ENCODE data around the gene SH3BGR. TPM values are rescaled to one million over a fixed set of nuclear protein-coding genes. Genes with fewer than 3 reads are reported as not detected.

Gene SH3BGR
- total and polyA plus RNA-seq, 7 donors = 3.6 to 32.7 (median 6.4) TPM

GRCh38 chr21:39461419-39461818 lies 9.6 kb downstream of the SH3BGR start:
- intact Hi-C loops (cut with DNase I) = no loop called here
- no peak overlapping the region for H3K4me3 ChIP-seq
- no peak overlapping the region for H3K27ac ChIP-seq
- 78 to 85% methylated on average over 3 of the region's 3 CpGs for WGBS, 2 donors
- no peaks in the 10 kb centered on the region for H3K9me3 ChIP-seq
- peaks cover 0 to 9% (median 0%) of the 10 kb centered on the region in 4 donors for H3K36me3 ChIP-seq
- TF ChIP-seq POLR2A (IDR thresholded peaks at IDR 0.05) (no peak), POLR2AphosphoS5 (IDR thresholded peaks at IDR 0.05) (no peak), EP300 (IDR thresholded peaks at IDR 0.05) (no peak)
- TF ChIP-seq, protein P1, sequence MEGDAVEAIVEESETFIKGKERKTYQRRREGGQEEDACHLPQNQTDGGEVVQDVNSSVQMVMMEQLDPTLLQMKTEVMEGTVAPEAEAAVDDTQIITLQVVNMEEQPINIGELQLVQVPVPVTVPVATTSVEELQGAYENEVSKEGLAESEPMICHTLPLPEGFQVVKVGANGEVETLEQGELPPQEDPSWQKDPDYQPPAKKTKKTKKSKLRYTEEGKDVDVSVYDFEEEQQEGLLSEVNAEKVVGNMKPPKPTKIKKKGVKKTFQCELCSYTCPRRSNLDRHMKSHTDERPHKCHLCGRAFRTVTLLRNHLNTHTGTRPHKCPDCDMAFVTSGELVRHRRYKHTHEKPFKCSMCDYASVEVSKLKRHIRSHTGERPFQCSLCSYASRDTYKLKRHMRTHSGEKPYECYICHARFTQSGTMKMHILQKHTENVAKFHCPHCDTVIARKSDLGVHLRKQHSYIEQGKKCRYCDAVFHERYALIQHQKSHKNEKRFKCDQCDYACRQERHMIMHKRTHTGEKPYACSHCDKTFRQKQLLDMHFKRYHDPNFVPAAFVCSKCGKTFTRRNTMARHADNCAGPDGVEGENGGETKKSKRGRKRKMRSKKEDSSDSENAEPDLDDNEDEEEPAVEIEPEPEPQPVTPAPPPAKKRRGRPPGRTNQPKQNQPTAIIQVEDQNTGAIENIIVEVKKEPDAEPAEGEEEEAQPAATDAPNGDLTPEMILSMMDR (IDR thresholded peaks at IDR 0.05) = no peak
- DNase-seq = no peak
- H3K27me3 ChIP-seq = no peaks in the 10 kb centered on the region
- H3K4me1 ChIP-seq = no peaks in the 10 kb centered on the region

GRCh38 chr21:39463308-39463707 lies 11.5 kb downstream of the SH3BGR start:
- Histone ChIP-seq H3K4me3 (no peak overlapping the region), H3K27ac (no peak overlapping the region), H3K9me3 (no peaks in the 10 kb centered on the region), H3K36me3 (peaks cover 0 to 9% (median 0%) of the 10 kb centered on the region in 4 donors), H3K4me1 (no peaks in the 10 kb centered on the region), H3K27me3 (no peaks in the 10 kb centered on the region)
- WGBS, 2 donors = 80 to 84% methylated on average over 3 of the region's 3 CpGs
- DNase-seq = no peak
- intact Hi-C loops (cut with DNase I) = no loop called here
- TF ChIP-seq, protein P1 (IDR thresholded peaks at IDR 0.05) = no peak
- TF ChIP-seq EP300 (IDR thresholded peaks at IDR 0.05) = no peak
- TF ChIP-seq POLR2A (IDR thresholded peaks at IDR 0.05) = no peak
- TF ChIP-seq POLR2AphosphoS5 (IDR thresholded peaks at IDR 0.05) = no peak

GRCh38 chr21:39466584-39466983 lies 14.8 kb downstream of the SH3BGR start:
- no peaks in the 10 kb centered on the region for H3K9me3 ChIP-seq
- no peak for DNase-seq
- H3K27me3 ChIP-seq = no peaks in the 10 kb centered on the region
- TF ChIP-seq POLR2A (IDR thresholded peaks at IDR 0.05) (no peak), EP300 (IDR thresholded peaks at IDR 0.05) (no peak), POLR2AphosphoS5 (IDR thresholded peaks at IDR 0.05) (no peak)
- TF ChIP-seq, protein P1 (IDR thresholded peaks at IDR 0.05) = no peak
- no peak overlapping the region for H3K4me3 ChIP-seq
- peaks cover 0 to 9% (median 0%) of the 10 kb centered on the region in 4 donors for H3K36me3 ChIP-seq
- H3K27ac ChIP-seq = no peak overlapping the region
- intact Hi-C loops (cut with DNase I) = no loop called here
- H3K4me1 ChIP-seq = no peaks in the 10 kb centered on the region

- intact Hi-C loops (cut with DNase I) = no loop called here
- Histone ChIP-seq H3K27ac (no peak overlapping the region), H3K27me3 (no peaks in the 10 kb centered on the region), H3K4me3 (no peak overlapping the region), H3K9me3 (no peaks in the 10 kb centered on the region), H3K36me3 (peaks cover 0 to 9% (median 0%) of the 10 kb centered on the region in 4 donors), H3K4me1 (no peaks in the 10 kb centered on the region)
- WGBS, 2 donors = 92 to 94% methylated on average over 3 of the region's 3 CpGs
- TF ChIP-seq, protein P1 (IDR thresholded peaks at IDR 0.05) = no peak
- no peak for TF ChIP-seq POLR2AphosphoS5 (IDR thresholded peaks at IDR 0.05)
- TF ChIP-seq EP300 (IDR thresholded peaks at IDR 0.05) = no peak
- no peak for TF ChIP-seq POLR2A (IDR thresholded peaks at IDR 0.05)
- DNase-seq = no peak
Measured at GRCh38 chr21:39467746-39468145, 16.0 kb downstream of the SH3BGR start.

DNA sequence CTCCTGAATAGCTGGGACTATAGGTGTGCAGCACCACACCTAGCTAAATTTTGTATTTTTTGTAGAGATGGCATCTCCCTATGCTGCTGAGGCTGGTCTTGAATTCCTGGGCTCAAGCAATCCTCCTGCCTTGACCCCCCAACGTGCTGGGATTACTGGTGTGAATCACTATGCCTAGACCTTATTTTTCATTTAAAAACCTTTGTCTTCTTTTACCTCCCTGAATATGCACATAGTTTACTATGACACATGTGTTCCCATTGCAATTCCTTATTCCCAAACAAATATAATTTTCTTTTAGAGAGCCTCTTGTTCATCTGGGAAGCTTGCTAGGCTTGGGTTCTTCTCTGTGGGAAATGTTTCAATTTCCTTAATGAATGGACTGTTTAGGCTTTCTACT lies 16.8 kb downstream of the SH3BGR start:
- Histone ChIP-seq H3K36me3 (peaks cover 0 to 2% (median 0%) of the 10 kb centered on the region in 4 donors), H3K9me3 (no peaks in the 10 kb centered on the region), H3K4me3 (no peak overlapping the region), H3K27me3 (no peaks in the 10 kb centered on the region), H3K27ac (no peak overlapping the region), H3K4me1 (no peaks in the 10 kb centered on the region)
- DNase-seq = no peak
- TF ChIP-seq POLR2A (IDR thresholded peaks at IDR 0.05) = no peak
- WGBS, 2 donors = 82 to 90% methylated on average over 1 of the region's 1 CpG
- intact Hi-C loops (cut with DNase I) = no loop called here

Measured in sigmoid colon (tissue), 7 donors.